HG03571 (cell line): Measurements from ENCODE around the gene CDC73.
"Not testable (repeated sequence)": the region's sequence is repeated elsewhere in the genome, so short reads cannot be mapped to it uniquely, and the experiment has no call there.

ENCODE experiments used
- ATAC-seq: cut with Tn5 transposase; IDR thresholded peaks from one replicate; pipeline ENCODE4 v1.9.1; 2021; ENCODE audit not compliant: unreplicated experiment

CDC73 gene

DNA sequence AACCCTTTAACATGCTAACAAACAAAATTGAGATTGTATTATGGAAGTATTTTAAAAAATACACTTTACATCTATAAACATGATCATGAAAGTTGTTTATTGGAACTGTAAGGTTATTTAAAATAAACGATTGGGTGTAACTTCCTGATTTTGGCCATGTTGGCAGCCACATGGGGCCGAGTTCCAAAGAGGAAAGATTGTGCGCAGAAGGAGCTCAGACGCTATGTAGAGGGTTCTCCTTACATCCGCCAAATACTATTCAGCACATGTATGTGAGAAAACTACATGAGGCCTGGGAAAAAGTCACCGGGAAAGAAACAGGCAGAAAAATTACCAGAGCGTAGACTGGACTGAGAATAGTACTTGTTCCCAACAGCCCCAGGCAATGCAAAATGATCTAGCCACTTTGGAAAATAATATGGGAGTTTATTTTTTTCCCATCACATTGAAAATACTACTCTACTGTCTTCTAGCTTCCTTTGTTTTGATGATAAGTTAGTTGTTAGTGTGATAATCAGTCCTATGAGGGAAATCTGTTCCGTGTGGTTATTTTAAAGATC, 100.3 kb downstream of the CDC73 start:
- ATAC-seq = no peak

DNA sequence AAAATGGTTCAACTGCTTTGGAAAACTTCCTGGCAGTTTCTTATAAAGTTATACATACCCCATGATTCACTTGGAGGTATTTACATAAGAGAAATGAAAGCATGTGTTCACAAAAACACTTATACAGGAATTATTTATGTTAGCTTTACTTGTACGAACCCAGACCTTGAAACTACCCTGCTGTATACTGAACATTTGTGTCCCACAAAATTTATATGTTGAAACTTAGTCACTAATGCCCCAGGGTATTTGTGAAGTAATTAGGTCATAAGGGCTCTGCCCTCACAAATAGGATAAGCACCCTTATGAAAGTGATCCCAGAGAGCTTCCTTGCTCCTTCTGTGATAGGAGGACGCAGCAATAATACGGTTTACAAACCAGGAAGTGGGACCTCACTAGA, 107.3 kb downstream of the CDC73 start:
- no peak for ATAC-seq

DNA sequence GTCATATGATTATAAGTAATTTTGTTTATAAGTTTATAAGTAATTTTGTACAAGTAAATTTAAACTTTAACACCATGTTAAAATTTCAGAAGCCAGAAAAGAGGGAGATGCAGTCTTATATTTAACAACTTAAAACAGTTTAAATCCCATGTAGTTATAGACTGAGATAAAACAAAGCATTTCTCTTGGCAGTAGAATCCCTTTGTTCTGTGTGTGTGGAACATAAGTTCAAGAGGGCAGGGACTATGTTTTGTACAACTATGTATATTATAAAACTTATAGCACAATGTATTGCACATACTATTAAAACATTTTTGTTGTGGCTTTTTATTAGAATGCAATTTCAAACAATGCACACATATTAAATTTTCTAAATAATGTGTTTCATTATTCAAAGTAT, 109.3 kb downstream of the CDC73 start:
- ATAC-seq = not testable (repeated sequence)

DNA sequence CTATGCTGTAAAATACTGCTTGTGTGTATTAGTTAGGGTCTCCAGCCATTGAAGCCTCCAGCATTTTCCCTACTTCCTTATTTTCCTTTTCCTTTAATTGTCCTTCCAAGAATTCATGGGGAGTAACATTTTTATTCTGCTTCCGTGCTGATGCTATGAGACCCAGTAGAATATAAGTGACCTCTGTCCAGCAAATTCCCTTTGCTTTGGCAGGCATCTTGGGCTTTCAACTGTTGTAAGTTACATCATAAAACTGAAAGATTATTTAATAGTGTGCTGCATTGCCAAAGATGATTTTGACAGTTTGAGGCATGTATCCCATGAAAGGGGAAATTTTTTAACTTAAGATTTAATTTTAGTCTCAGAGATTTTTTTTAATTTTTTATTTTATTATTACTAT, 112.7 kb downstream of the CDC73 start:
- ATAC-seq = no peak

DNA sequence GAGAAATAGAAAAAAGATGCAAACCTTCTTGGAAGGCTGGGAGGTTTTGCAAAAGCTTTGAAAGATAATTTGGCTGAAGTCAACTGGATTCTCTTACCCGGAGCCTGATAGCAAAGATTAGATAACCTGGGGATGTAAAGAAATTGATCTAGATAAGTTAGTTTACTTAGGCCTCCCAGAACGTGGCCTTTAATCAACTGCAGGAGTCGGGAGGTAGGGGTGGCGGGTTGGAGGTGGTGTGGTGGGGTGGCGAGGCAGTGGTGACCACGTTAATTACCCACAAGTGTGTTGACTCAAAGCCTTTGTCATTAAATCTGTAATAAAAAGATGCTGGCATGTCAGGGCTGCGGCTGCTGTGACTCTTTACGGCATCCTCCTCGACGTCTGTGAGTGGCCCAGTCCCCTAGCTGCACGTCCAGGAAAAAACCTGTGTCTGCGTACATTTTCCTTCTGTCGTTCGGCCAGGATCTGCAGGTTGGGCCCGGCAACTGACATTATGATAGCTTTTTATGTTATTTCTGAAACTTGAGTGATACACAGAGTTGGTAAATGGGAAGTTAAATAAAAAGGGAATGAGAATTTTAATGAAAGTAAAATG, 115.6 kb downstream of the CDC73 start:
- no peak for ATAC-seq

DNA sequence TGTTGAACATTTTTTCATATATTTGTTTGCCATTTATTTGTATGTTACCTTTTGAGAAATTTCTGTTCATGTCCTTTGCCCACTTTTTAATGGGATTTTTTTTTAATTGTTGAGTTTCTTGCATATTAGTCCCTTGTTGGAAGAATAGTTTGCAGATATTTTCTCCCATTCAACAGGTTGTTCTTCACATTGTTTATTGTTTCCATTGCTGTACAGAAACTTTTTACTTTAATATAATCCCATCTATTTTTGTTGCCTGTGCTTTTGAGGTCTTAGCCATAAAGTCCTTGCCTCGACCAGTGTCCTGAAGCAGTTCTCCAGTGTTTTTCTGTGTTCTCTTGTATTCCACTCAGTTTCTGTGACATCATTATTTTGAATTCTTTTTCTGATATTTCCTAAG, 118.8 kb downstream of the CDC73 start:
- ATAC-seq = no peak

DNA sequence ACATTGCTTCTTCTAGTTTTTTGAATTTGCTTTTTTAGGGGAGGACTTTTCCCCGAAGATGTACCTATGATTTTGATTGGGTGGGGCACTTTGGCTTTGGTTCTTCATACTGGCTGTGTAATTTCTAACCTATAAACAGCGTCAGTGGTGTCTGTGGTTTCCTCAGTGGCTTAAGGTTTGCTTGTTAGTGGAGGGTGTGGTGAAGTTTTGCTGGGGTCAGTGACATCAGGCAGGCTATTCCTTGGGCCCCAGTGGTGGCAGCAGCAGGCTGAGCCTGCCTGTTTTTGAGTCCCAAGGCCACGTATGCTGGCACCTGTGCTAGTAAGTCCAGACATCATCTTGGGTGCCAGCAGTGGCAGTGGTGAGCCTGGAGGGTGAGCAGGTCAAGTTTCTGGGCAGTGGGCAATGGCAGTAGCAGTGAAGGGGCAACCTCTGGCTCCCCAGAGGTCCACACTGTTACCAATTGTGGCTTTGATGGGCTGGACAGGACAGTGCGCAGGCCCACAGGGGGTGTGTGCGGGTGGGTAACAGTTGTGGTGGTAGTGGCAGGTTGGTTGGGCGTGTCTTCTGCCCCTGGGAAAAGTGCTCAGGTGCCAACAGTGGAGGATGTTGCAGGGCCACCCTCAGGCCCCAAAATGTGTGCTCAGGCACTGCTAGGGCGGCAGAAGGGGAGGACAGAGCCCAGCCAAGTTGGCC, 119.4 kb downstream of the CDC73 start:
- ATAC-seq = peak; percentile 47

- ATAC-seq = no peak
These were observed 120.2 kb downstream of the CDC73 start for GRCh38 chr1:193242000-193242399.

- no peak for ATAC-seq
These were observed 127.4 kb downstream of the CDC73 start for GRCh38 chr1:193249187-193249586.

DNA sequence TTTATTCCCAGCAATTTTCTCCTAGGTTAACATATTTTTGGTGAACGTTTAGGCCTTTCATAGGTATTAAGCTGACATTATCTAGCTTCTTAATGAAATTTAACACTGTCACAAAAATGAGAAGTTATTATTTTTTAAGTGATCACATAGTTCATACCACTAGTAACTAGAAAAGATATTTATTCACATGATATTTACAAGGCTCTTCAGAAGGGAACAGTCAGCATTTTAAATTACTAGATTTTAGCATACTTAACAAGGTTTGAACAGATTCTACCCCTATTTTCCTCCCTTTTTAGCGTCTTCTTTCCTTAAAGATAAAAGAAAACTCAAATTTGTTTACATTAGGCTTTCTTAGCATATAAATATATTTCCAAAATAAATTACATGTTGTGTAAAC, 130.1 kb downstream of the CDC73 start:
- no peak for ATAC-seq

DNA sequence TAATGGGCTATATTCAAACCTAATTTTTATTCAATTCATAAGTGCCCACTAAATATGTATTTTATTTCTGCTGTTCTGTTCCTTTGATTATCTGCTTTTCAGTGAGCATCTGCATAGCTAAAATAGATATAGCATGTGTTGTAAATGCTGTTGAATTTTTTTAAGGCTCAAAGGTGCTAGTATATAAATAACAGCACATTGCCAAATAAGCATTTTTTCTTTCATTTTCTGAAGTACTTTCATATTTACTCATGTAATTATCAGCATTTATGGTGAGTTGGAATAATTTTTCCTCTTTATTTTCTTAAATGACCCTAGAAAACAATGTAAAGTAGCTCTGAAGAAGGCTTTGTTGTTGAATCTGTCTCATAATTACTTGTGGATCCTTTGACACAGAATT, 134.2 kb downstream of the CDC73 start:
- ATAC-seq = no peak

DNA sequence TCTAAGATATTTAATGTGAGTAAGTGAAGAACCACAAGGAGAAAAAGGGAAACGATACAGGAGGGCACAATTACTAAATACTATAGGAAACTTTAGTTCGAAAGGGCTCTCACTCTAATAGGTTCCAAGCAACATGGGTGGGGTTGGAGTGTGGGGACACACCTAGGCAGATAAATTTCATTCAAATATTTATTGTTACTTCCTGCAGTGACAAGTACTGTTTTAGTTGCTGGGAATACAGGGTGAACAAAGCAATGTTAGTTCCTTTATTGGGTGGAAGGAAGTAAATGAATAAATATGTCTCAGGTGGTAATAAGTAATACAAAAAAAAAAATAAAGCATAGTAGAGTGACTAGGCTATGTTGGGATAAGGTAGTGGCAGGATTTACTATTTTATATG, 137.8 kb downstream of the CDC73 start:
- ATAC-seq = no peak

DNA sequence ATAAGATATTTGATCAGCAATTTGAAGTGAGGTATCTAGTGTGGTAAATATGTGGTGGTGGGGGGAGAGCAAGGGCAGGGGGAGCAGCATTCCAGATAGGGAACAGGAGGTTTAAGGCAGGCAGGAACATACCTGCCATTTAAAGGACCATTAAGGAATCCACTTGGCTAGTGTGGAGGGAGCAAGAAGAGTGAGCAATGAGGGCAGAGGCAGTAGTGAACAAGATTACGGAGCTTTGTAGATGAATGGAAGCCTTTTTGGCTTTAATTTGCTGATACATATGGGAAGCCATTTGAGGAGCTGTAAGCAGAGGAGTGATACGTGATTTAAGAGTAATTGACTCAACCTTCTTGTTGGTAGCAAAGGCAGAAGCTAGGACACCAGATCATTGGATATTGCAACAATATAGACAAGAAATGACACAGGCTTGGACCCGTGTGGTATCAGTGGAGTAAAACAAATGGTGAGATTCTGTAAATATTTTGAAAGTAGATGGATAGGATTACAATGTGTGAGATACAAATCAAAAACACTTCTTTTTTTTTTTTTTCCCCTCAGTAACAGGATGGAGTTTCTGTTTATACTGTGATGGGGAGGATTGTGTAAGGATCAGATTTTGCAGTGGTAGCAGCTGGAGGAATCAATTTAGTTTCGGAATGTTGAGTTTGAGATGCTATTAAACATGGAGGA, 138.4 kb downstream of the CDC73 start:
- ATAC-seq = no peak

DNA sequence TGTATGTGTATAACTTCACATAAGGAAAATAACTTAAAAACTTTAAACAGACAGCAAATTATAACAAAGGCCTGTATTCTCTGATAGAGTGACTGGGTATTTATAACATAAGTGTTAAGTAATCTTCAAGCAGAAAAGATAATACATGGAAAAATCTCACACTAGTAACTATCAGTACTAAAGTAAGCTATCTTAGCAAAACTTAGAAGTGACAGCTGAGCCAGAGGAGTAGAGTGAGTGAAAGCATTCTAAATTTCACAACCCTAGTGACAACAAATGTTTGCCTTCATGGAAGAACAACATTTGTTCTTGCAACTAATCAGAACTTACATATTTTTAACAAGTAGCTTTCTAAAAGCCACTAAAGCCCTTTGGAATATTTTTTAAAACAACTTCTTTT, 139.1 kb downstream of the CDC73 start:
- ATAC-seq = no peak

GRCh38 chr1:193262661-193263060, 140.8 kb downstream of the CDC73 start:
- no peak for ATAC-seq

DNA sequence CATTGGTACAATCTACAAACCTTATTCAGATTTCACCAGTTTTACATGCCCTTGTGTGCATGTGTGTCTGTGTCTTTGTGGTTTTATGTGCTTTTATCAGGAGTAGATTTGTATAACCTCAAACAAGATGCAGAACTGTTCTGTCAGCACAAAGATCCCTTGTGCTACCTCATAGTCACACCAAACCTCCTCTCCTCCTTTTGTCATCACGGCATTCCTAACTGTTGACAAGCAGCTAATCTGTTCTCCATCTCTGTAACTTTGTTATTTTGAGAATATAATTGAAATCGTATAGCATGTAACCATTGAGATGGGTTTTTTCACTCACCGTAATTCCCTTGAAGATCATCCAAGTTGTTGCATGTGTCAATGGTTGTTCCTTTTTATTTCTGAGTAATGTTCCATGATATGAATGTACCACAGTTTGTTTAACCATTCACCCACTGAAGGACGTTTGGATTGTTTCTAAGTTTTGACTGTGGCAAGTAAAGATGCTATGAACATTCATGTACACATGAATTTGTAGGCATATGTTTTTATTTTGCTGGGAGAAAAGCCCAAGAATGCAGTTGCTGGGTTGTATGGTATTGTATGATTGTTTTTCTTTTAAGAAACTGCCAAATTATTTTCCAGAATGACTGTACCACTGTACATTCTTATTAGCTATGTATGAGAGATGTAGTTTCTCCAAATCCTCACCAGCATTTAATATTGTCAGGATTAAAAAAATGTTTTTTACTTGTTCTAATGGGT, 142.7 kb downstream of the CDC73 start:
- no peak for ATAC-seq

- no peak for ATAC-seq
These were observed 143.9 kb downstream of the CDC73 start for GRCh38 chr1:193265716-193266115.

DNA sequence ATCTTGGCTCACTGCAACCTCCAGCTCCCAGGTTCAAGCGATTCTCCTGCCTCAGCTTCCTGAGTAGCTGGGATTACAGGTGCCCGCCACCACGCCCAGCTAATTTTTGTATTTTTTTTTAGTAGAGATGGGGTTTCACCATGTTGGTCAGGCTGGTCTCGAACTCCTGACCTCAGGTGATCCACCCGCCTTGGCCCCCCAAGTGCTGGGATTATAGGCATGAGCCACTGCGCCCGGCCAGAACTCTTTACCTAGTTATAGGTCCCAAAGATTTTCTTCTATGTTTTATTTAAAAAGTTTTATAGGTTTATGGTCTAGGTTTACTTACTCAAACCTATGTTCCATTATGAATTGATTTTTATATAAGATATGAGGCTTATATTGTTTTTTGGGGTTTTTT, 145.0 kb downstream of the CDC73 start:
- not testable (repeated sequence) for ATAC-seq

DNA sequence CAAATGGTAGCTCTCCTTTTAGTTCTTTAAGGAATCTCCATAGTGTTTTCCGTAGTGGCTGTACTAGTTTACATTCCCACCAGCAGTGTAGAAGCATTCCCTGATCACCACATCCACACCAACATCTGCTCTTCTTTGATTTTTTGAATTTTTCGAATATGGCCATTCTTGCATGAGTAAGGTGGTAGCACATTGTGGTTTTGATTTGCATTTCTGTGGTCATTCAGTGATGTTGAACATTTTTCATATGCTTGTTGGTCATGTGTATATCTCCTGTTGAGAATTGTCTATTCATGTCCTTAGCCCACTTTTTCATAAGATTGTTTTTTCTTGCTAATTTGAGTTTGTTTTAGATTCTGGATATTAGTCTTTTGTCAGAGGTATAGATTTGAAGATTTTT, 149.2 kb downstream of the CDC73 start:
- peak; percentile 93 for ATAC-seq

GRCh38 chr1:193275773-193276172, 153.9 kb downstream of the CDC73 start:
- no peak for ATAC-seq

GRCh38 chr1:193278968-193279367, 157.1 kb downstream of the CDC73 start:
- no peak for ATAC-seq
